ENCODE measurements around the gene MEN1. TPM values are rescaled to one million over a fixed set of nuclear protein-coding genes. Genes with fewer than 3 reads are reported as not detected.
A peak's percentile ranks its signal among the peaks of the same experiment; 100 is the strongest.

The MEN1 gene
- total and polyA plus RNA-seq, 9 of the 15 experiments (the other 6 are each of a cell fraction or from before 2014, with no cell fraction given): 3.4 to 57.2 (median 19.3) TPM

DNA sequence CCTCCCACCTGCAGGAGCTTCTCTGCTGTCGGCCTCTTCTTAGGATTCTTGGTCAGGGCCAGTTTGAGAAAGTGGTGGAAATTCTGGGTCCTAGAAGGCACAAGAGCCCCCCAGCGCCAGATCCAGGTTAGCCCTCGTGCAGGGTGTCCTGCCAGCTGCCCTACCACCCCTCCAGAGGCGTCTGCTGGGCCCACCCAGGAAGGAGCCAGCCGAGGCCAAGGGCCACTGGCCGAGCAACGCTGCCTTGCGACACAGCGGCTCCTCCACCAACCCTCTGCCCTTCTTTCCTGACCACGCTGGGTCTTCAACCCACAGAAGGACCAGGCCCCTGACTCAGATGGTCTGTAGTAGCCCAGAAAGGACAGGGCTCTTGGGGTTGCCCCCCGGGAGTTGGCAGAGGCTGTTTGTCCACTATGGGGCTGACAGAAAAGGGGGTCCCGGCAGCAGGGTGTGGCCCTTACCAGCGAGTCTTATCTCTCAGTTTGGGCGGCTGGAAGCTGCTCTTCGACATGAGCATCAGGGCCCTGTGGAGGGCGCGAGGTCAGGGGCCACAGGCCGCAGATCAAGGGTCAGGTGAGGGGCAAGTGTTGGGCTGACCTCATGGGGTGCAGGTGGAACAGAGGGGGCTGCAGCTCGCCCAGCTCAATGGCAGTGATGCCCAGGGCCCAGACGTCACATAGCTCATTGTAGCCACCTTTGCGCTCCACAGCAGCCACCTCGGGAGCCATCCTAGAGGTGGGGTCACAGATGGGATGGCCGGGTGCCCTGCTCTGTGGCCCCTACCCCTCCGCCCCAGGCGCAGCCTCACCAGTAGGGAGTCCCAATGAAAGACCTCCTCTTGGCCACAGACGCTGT lies 9.8 kb downstream of the MEN1 start (continued):
- TF ChIP-seq MAFK (IDR thresholded peaks at IDR 0.05; ENCODE audit: low read length) (no peak), HNRNPH1 (optimal IDR thresholded peaks at IDR 0.05; ENCODE audit: low read depth, low read length) (no peak), CBFB (CRISPR knock-in tag; IDR thresholded peaks at IDR 0.05) (no peak), NELFE (IDR thresholded peaks at IDR 0.05; ENCODE audit: insufficient read depth, insufficient read length) (no peak), YY1 (IDR thresholded peaks at IDR 0.05; ENCODE audit: borderline replicate concordance in 1 of 3, control insufficient read depth in 1 of 3, extremely low read depth in 1 of 3, insufficient read depth in 3 of 3, insufficient read length in 1 of 3, insufficient replicate concordance in 2 of 3, low read depth in 1 of 3, low read length in 2 of 3) (no peak), DPF2 (IDR thresholded peaks at IDR 0.05) (peak; percentile 20; the same call in 1 of the 2 replicates), MAZ (CRISPR knock-in tag; conservative IDR thresholded peaks at IDR 0.05 in 1 of 2, IDR thresholded peaks at IDR 0.05 in 1 of 2) (no peak), TGIF2 (CRISPR knock-in tag; IDR thresholded peaks at IDR 0.05) (no peak), ZC3H8 (IDR thresholded peaks at IDR 0.05) (no peak), CREM (IDR thresholded peaks at IDR 0.05; ENCODE audit: low read depth) (0 out of 2 replicates have a peak, but pooled peaks have one; percentile 26), THAP12 (CRISPR knock-in tag; IDR thresholded peaks at IDR 0.05) (no peak), ZBED1 (IDR thresholded peaks at IDR 0.05) (no peak), ZNF583 (CRISPR knock-in tag; IDR thresholded peaks at IDR 0.05) (no peak), MBD1 (CRISPR knock-in tag; IDR thresholded peaks at IDR 0.05) (no peak), RHOXF2B (CRISPR knock-in tag; conservative IDR thresholded peaks at IDR 0.05) (no peak), ZBTB7A (IDR thresholded peaks at IDR 0.05; ENCODE audit: borderline replicate concordance, control insufficient read depth, low read depth, low read length) (peak; percentile 29; the same call in 1 of the 2 replicates), JUN (IDR thresholded peaks at IDR 0.05; ENCODE audit: borderline replicate concordance, low read depth, low read length) (no peak), JUN (CRISPR knock-in tag; IDR thresholded peaks at IDR 0.05; ENCODE audit: borderline replicate concordance) (no peak), HEY1 (CRISPR knock-in tag; IDR thresholded peaks at IDR 0.05; ENCODE audit: borderline replicate concordance) (no peak)
- TF ChIP-seq, protein P1, sequence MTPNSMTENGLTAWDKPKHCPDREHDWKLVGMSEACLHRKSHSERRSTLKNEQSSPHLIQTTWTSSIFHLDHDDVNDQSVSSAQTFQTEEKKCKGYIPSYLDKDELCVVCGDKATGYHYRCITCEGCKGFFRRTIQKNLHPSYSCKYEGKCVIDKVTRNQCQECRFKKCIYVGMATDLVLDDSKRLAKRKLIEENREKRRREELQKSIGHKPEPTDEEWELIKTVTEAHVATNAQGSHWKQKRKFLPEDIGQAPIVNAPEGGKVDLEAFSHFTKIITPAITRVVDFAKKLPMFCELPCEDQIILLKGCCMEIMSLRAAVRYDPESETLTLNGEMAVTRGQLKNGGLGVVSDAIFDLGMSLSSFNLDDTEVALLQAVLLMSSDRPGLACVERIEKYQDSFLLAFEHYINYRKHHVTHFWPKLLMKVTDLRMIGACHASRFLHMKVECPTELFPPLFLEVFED (CRISPR knock-in tag; conservative IDR thresholded peaks at IDR 0.05): no peak
- TF ChIP-seq, protein P2, sequence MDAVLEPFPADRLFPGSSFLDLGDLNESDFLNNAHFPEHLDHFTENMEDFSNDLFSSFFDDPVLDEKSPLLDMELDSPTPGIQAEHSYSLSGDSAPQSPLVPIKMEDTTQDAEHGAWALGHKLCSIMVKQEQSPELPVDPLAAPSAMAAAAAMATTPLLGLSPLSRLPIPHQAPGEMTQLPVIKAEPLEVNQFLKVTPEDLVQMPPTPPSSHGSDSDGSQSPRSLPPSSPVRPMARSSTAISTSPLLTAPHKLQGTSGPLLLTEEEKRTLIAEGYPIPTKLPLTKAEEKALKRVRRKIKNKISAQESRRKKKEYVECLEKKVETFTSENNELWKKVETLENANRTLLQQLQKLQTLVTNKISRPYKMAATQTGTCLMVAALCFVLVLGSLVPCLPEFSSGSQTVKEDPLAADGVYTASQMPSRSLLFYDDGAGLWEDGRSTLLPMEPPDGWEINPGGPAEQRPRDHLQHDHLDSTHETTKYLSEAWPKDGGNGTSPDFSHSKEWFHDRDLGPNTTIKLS (IDR thresholded peaks at IDR 0.05; ENCODE audit: borderline replicate concordance, low read depth): no peak
